Stimulated activated CD4-positive, alpha-beta T cell treated with anti-CD3 and anti-CD28 coated beads, Interleukin-1b, Interleukin-23, amount 100 ng/mL, for 48 hours (primary cell): ENCODE results near the gene PHC3.

Experiments used
- DNase-seq: peaks from one replicate; pipeline ENCODE4 v3.0.0-alpha.2; 2020

Gene PHC3

DNA sequence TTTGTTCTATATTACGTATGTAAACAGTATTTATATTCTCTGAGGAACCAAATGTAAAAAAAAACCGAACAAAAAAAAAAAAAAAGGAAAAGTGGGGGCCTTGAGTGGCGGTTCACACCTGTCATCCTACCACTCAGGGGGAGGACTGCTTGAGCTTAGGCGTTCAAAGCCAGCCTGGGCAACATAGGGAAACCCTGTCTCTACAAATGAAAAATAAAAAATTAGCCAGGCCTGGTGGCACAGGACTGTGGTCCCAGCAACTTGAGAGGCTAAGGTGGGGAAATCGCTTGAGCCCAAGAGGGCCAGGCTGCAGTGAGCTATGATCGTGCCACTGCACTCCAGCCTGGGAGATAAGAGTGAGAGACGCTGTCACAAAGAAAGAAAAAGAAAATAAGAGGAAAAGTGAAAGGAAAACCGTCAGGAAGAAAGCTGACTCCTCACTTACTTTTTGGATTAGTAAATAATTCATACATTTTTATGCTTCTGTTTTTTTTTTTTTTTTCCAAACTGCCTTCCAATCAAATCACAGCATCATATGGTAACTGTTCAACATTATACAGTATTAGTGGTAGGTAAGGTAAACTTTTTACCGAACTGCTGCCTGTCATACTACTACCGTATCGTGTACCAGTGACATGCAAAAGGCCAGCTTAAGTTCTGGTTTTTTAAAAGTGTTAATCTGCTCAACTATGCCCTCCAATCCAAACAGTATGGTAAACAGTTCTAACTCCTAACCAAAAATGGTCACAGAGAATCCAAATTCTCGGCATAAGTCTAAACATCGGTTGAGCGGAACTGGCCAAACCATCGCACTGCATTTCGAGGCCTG, 1.2 kb downstream of the PHC3 start:
- no peak for DNase-seq

DNA sequence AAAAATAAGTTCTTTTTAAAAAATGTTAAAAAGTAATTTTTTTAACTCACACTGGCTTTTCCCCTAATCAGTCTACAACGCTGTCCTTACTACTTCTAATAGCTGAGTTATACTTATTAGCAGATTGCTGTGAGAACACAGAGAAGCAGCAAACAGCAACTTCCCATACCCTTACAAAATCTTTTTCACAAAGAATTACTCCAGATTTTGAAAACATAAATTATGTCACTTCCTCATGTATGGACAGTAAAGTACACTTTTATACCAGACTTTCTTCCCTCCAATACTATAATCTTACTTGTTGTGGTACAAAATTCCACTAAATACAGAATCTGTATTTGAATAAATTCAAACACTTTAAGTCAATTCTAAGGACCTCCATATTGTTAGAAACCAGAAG, 2.1 kb downstream of the PHC3 start:
- no peak for DNase-seq

DNA sequence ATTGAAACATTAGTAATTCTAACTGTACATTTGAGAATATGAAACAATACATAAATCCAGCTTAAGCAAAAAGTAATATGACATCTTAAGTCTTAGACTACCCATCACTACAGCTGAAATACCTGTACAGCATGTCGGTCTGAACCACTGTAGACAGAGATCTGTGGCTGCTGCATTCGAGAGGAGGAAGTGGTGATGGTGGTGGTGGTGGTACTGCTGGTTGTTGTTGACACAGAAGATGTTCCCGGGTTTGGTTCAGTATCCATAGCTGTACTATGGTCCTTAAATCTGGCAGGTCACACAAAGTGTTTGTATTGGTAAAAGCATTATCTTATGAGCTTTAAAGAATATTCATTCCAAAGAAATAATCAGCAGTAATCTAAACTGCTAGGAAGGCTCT, 2.9 kb downstream of the PHC3 start:
- peak; percentile 30 for DNase-seq

DNA sequence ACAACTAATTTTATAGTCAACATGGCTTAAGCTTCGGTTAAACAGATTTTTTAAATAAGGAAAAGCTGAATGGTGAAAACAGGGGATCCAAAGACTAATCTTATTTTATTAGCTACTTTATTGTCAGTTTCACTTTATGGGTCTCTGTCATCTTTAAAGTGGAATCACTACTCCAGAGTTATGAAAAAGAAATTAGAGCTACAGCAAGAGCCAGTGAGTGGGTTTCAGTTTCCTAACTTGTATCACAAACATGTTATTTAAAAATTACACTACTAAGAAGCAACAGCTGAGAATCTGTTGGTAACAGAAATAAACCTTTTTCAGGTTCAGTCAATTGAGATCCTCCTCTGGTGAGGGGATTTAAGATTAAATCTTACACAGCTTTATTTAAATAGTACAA, 10.0 kb downstream of the PHC3 start:
- DNase-seq = no peak

DNA sequence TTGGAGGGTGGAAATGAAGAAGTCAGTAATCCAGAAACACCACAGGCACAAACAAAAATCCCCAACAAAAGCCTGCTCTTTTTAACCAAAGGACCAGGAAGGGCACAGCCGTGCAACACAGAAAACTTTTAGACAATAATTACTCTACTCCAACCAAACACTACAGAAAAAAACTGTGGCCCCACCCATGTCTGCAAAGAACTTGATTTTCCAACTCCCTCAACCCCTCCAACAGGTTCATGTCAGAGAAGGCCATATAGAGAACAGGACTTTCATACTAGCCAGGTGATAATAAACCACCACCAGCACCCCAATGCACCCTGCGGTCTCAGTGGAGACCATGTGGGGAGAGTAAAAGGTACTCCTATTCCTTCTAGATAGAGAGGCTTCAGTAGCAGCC, 16.8 kb downstream of the PHC3 start:
- no peak for DNase-seq

GRCh38 chr3:170163956-170164645, 17.4 kb downstream of the PHC3 start:
- DNase-seq = no peak

DNA sequence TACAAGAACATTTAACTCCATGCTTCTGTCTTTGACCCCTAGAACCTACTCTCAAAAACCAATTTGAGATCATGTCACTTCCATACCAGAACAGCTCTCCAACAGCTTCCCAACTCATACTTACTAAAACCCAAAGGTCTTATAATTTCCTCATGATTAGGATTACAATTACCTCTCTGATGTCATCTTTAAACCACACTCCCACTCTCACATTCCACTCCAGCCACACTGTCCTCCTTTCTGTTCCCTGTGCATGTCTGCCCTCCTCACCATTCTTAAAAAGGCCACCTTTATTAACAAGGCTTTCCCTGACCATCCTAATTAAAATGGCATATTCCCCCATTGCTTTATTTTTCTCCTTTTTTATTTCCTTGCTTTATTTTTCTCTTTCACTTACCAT, 18.9 kb downstream of the PHC3 start:
- DNase-seq = no peak

DNA sequence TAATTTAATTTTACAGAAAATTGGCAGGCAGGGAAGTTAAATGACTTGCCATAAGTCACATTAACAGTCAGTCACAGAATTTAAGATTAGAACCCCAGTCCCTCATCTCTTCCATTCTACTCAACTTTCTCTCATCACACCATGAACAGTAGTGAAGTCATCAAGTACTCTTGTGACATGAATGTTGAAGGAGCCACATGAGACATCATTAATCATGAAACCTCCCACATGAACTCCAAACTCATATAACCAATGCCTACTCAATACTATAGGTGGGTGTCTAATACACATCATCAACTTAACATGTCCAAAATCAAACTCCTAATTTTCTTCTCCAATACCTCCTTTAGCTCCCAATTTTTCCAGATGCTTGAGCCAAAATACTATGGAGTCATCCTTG, 19.5 kb downstream of the PHC3 start:
- no peak for DNase-seq

GRCh38 chr3:170159933-170160332, 21.6 kb downstream of the PHC3 start:
- DNase-seq = no peak

- no peak for DNase-seq
Measured at GRCh38 chr3:170159459-170159858, 22.1 kb downstream of the PHC3 start.

- DNase-seq = no peak
Measured at GRCh38 chr3:170155604-170156003, 25.9 kb downstream of the PHC3 start.

DNA sequence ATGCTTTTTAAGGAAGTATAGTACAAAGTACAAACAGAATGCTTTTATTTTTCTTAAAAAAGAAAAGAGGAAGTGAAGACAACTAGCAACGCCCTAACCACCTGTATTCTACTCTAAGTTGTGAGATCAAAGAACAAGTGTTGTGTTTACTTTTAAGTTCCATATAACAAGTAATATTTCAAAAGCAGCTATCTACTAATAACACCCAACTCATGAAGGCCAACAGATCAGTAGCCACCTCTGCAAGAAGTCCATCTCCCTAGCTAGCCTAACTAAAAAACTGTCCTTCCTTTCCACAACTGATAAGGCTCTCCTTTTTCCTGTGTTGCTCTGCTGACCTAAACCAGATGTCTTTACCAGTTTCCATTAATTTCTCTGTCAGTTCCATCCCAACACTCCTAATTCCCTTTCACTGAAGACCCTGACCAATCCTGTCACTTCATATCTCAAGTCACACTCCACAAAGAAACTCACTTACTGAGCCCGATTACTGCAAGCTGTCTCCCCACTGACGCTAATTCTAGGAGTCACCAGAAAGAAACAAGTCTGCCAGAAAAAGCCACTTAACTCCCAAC, 26.9 kb downstream of the PHC3 start:
- DNase-seq = no peak

DNA sequence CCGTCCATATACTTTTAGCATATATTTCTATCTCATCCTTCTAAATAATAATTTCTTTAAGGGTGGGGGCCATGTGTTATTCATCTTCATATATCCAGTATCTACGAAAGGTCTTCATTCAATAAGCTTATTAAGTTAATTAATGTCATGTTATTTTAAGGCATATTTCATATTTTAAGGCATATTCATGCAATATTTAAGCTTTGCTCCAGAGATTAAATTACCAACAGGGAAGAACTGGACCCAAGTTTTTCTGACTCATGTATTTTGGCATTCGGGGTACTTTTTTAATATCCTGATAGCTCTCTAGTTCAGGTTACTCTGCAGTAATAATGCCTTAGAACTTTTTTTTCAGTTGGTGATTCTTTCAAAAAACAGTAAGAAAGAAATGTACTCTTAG, 27.4 kb downstream of the PHC3 start:
- no peak for DNase-seq

GRCh38 chr3:170151536-170151935, 30.0 kb downstream of the PHC3 start:
- no peak for DNase-seq

GRCh38 chr3:170149016-170149415, 32.5 kb downstream of the PHC3 start:
- no peak for DNase-seq

GRCh38 chr3:170145278-170145677, 36.3 kb downstream of the PHC3 start:
- no peak for DNase-seq

DNA sequence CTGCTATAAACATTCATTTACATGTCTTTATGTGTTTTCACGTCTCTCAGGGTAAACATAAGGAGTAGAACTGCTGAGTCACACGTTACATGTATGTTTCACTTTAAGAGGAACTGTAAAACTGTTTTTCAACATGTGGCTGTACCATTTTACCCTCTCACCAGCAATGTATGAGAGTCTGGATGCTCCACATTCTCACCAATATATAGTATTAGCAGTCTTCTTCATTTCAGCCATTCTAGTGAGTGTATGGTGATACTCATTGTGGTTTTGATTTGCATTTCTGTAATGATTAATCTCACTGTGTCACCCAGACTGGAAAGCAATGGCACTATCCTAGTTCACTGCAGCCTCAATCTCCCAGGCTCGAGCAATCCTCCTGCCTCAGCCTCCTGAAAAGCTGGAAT, 37.1 kb downstream of the PHC3 start:
- DNase-seq = no peak

DNA sequence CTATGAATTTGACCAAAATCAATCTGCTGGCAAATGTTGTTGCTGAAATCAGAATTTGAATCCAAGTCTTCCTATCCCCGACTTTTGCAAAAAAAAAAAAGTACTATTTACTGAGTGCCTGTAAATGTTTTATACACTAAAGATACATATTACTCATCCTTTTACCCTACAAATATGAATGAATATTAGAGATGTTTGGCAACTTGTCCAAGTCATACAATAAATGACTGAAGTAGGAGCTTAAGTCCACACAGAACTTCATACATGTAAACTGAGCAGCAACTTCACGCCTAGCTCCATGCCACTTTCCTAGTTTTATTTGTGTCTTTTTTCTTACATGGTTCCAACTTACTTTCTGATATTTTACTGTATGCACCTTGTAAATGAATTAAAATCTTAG, 39.2 kb downstream of the PHC3 start:
- DNase-seq = no peak

DNA sequence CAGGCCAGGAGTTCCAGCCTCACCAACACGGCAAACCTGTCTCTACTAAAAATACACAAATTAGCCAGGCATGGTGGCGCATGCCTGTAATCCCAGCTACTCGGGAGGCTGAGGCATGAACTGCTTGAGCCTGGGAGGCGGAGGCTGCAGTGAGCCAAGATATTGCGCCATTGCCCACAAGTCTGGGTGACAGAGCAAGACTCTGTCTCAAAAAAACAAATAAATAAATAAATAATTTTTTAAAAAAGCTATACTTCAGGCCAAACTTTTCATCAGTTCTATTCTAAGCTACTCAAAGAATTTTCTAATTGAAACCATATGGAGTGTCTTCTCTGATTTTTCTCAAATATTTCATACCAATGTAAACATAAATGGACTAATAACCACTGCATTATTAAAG, 43.5 kb downstream of the PHC3 start:
- no peak for DNase-seq

GRCh38 chr3:170132335-170132734, 49.2 kb downstream of the PHC3 start:
- peak; percentile 45 for DNase-seq

DNA sequence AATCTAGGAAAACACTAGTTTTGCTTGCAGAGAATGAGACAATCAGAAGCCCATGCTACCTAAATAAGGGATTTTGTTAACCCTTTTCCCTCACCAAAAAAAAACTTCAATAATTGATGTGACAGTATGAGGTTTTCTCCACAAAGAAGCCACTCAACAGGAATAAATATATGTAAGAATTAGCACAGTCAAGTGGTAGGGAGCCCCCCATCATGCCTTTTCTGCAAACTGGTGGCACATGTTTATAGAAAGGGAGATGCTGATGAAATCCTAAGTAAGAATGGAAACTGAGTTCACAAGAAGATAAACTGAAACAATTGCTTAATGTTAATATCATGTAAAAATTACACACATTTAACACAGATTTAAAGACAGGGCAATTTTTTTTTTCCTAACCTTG, 51.0 kb downstream of the PHC3 start:
- no peak for DNase-seq

DNA sequence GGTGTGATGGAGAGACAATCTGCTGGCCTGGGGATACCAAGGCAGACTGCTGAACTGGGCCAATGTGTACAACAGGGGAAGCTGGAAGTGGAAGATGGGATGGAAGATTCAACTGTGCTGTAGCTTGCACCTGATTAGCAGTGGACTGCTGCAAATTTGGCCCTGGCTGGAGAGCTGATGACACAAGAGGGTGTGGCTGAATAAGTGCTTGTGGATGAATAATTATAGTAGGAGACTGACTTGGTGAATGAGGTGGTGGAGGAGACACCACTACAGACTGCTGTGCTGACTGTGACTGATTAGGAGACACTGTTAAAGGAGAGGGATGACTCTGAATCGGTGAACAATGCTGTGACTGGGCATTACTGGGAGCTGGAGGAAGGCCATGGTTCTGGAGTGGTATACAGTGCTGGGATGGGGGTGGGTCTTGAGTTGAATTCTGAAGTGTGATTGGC, 52.5 kb downstream of the PHC3 start:
- peak; percentile 27 for DNase-seq

- DNase-seq = no peak
Measured at GRCh38 chr3:170128259-170128976, 53.1 kb downstream of the PHC3 start.

- no peak for DNase-seq
Measured at GRCh38 chr3:170117134-170117533, 64.4 kb downstream of the PHC3 start.
